ENCODE measurements around the gene CCDC158.

DNA sequence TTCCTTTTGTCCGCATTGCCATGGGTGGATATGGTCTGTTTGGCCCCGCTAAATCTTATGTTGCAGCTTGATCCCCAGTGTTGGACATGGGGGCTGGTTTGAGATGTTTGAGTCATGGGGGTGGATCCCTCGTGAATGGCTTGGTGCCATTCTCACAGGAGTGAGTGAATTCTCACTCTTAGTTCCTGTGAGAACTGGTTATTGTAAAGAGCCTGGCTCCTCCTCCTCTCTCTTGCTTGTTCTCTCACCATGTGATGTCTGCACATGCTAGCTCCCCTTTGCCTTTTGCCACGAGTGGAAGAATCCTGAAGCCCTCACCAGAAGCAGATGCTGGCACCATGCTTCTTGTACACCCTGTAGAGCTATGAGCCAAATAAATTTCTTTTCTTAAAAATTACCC, 137.0 kb downstream of the CCDC158 start:
- TF ChIP-seq, protein P1, sequence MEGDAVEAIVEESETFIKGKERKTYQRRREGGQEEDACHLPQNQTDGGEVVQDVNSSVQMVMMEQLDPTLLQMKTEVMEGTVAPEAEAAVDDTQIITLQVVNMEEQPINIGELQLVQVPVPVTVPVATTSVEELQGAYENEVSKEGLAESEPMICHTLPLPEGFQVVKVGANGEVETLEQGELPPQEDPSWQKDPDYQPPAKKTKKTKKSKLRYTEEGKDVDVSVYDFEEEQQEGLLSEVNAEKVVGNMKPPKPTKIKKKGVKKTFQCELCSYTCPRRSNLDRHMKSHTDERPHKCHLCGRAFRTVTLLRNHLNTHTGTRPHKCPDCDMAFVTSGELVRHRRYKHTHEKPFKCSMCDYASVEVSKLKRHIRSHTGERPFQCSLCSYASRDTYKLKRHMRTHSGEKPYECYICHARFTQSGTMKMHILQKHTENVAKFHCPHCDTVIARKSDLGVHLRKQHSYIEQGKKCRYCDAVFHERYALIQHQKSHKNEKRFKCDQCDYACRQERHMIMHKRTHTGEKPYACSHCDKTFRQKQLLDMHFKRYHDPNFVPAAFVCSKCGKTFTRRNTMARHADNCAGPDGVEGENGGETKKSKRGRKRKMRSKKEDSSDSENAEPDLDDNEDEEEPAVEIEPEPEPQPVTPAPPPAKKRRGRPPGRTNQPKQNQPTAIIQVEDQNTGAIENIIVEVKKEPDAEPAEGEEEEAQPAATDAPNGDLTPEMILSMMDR (IDR thresholded peaks at IDR 0.05) = no peak
- TF ChIP-seq RAD21 (conservative IDR thresholded peaks at IDR 0.05 in 1 of 2, IDR thresholded peaks at IDR 0.05 in 1 of 2) (no peak), HDAC2 (IDR thresholded peaks at IDR 0.05) (no peak), EP300 (IDR thresholded peaks at IDR 0.05) (no peak), PHF8 (IDR thresholded peaks at IDR 0.05; ENCODE audit: borderline replicate concordance, low read depth) (no peak), POLR2A (IDR thresholded peaks at IDR 0.05; ENCODE audit: low read length) (no peak)
- TF ChIP-seq, protein P2, sequence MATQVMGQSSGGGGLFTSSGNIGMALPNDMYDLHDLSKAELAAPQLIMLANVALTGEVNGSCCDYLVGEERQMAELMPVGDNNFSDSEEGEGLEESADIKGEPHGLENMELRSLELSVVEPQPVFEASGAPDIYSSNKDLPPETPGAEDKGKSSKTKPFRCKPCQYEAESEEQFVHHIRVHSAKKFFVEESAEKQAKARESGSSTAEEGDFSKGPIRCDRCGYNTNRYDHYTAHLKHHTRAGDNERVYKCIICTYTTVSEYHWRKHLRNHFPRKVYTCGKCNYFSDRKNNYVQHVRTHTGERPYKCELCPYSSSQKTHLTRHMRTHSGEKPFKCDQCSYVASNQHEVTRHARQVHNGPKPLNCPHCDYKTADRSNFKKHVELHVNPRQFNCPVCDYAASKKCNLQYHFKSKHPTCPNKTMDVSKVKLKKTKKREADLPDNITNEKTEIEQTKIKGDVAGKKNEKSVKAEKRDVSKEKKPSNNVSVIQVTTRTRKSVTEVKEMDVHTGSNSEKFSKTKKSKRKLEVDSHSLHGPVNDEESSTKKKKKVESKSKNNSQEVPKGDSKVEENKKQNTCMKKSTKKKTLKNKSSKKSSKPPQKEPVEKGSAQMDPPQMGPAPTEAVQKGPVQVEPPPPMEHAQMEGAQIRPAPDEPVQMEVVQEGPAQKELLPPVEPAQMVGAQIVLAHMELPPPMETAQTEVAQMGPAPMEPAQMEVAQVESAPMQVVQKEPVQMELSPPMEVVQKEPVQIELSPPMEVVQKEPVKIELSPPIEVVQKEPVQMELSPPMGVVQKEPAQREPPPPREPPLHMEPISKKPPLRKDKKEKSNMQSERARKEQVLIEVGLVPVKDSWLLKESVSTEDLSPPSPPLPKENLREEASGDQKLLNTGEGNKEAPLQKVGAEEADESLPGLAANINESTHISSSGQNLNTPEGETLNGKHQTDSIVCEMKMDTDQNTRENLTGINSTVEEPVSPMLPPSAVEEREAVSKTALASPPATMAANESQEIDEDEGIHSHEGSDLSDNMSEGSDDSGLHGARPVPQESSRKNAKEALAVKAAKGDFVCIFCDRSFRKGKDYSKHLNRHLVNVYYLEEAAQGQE (IDR thresholded peaks at IDR 0.05) = no peak
- TF ChIP-seq, protein P3, sequence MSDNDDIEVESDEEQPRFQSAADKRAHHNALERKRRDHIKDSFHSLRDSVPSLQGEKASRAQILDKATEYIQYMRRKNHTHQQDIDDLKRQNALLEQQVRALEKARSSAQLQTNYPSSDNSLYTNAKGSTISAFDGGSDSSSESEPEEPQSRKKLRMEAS (IDR thresholded peaks at IDR 0.05) = no peak

Measured in A549 (cell line).